HG02588 (cell line): ENCODE measurements around the gene IGSF21.

ENCODE experiments used
- ATAC-seq: cut with Tn5 transposase; IDR thresholded peaks from one replicate; pipeline ENCODE4 v1.9.1; 2021; ENCODE audit warnings: mild to moderate bottlenecking, moderate library complexity; ENCODE audit not compliant: unreplicated experiment

IGSF21 gene

DNA sequence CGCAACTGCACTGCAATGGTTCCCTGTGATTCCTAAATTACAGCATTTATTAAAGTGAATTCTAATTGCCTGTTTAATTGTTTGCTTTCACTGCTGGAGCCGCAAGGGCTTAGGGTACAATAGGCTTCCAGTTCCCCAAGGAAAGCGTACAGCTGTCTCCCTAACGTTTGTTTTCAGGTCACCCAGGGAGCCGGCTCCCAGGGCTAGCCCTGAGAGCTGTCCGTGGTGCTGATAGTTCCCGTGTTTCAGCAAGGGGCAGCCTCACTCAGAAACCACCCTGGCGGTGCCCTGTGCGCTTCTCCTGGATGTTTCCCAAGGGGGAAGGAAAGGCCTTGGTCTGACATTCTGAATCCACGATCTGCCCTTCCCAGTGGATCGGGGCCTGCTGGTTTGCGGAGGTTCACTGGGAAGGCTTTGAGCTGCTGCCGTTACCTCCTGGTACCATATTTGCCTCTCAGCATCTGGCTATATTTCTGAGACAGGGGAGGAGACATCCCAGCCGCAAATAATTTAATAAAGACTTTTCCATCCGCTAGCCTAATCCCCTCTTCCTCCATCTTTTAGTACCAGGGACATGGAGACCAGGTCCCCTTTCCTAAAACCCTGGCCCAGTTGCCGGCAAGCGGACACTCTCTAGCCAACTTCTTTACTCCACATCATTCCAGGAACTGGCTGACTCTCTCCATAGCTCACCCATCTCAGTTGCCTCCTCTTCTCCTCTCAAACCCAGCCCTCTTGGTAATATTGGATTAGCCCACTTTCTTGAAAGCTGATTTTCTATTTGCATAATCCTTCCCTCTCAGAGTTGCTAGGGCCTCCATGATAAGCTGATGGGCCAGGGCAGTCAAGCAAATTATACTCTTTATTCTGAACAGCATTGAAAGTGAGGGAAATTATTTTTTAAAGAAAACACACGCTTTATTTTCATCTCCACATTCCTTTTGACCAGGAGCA lies 149.0 kb downstream of the IGSF21 start:
- ATAC-seq, result no peak

DNA sequence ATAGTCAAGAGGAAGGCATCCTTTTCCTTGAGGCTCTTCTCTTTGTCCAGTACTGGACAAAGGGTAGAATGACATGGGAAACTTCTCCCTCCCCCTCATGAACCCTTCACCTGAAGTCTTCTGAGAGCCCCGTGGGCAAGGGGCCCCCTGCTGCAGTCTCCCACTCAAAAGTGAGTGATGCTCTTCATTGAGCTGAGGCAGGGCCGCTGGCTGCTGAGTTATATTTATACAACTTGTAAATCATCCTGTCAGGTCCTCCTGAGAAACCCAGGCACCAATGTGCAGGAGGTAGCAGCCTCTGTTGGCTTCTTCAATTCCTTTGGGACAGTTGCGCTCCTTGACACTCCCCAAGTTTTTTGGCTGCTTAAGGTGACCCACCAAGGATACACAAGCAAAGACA lies 150.2 kb downstream of the IGSF21 start:
- no peak for ATAC-seq

DNA sequence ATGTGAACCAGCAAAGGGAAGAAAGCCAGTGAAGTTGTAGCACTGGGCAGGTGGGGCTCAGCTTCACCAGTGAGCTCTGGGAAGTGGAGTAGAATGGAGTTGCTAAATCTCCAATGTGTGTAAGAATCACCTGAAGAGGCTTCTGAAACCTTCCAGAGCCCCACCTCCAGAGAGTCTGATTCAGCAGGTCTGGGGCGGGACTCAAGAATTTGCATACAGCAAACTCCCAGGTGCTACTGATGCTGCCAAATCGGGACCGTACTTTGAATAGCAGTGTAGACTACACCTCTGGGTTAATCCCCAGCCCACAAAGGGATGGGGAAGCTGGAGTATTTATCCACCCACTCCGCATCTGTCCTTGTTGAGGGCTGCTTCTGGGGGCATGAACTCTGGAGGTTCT lies 154.3 kb downstream of the IGSF21 start:
- no peak for ATAC-seq

DNA sequence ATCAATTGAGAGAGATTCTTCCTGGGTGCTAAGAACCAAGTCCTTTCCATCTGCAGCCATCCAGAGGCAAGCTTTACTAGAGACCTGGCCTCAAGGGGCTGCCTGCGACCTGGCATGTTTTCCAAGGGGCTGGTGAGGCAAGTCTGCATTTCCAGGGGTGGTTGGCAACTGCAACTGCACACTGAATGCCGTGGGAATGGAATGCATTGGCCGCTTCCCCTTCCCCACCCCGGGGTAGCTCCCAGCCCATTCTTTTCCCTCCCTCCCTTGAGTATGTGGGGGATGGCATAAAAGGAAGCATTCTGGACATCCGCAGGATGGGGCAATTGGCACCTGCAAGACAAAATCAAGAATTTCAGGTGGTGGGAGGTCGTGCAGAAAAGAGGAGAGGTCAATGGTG lies 155.1 kb downstream of the IGSF21 start:
- no peak for ATAC-seq

DNA sequence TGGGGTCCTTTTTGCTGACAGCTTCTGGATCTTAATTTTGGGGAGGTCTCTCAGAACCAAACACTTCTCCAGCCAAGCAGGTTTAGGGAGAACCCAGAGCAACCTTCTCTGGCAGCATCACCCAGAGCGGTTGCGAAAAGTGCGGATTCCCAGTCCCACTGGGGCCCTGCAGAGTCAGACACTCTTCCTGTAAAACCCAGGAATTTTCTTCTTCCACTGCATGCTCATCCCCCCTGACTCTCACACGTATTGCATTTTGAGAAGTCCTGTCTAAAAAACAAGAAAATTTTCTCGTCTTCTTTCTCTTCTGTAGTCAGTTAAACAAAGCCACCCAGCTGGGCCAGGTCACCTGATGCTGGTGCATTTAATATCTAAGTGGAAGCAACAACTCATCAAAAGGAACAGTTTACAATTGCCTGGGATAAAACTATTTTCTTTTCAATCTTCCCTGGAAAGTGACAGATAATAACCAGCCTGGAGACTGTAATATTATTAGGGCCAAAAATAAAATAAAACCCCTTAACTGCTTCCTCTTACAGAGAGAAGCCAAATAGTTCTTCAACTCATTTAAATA lies 156.0 kb downstream of the IGSF21 start:
- ATAC-seq, result no peak

DNA sequence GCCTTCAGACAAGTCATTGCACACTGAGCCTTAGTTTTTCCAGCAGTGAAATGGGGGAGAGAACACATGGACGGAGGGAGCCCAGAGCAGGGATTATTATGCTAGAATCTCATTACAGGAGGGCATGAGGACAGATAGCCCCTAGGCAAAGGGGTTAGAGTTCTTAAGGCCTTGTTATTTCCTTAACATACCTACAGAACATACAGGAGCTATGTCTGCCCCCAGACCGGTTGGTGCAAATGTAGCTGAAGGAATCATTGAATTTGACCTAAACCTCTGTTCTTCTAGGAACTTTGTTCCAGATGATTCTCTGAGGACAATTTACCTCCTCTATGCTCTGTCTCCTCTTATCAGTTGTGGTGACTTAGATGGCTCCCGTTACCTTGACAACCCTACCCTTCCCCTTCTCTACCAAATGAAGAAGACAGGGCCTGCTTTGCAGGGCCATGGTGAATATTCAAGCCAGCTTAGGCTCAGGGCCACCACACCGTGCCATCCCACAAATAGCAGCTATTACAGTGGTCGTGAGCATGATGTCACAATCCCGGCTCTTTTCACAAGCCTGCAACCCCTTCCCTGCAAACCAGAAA lies 156.9 kb downstream of the IGSF21 start:
- ATAC-seq, result no peak

DNA sequence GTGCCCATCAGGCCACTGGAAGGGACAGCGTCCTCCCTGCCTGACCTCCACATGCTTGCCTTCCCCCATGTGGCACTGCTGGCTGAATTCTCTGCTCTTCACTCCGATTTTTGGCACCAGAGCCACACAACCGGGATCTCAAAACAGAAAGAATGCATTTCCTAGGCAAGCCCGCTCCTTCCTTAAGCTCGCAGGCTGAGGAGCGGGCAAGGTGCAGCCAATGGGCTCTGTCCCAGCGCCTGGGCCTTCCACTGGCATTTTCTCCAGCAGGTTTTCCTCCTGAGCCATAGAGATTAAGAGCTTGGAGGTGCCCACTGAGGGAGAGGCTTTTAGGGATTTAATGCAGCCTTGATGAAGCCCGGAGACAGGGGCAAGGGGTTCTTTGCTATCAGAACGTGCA lies 158.0 kb downstream of the IGSF21 start:
- no peak for ATAC-seq

DNA sequence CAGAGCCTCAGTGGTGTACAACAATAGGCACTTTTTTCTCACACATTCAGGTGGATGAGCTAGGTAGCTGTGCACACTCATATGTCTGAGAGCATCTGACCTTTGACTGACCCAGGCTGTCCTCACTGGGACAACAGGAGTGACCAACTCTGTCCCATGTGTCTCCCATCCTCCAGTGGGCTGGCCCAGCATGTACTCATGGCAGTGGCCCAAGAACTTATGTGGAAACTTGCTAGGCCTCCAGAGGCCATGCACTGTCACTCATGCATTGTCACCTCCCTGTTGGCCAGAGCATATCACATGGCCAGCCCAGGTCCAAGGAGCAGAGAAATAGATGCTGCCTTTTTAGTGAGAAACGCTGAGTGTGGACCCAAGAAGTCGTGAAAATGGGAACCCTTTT lies 158.8 kb downstream of the IGSF21 start:
- no peak for ATAC-seq

DNA sequence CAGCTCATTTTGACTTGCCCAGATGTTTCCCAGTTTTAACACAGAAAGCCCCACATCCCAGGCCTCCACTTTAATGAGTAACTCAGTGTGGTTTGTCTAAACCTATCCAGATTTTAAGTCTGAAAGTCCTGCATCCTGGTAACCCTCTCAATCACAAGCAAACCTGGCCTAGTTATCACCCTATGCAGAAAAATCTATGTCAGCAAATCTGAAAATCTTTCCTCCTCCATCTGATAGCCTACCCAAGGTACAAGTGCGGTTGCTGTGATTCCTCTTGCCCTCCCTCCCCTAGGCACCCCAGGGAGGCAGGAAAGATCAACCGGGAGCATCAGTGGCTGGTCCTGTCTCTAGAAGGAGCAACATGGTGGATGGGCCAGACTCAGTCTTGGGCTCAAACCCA lies 163.7 kb downstream of the IGSF21 start:
- ATAC-seq, result no peak

DNA sequence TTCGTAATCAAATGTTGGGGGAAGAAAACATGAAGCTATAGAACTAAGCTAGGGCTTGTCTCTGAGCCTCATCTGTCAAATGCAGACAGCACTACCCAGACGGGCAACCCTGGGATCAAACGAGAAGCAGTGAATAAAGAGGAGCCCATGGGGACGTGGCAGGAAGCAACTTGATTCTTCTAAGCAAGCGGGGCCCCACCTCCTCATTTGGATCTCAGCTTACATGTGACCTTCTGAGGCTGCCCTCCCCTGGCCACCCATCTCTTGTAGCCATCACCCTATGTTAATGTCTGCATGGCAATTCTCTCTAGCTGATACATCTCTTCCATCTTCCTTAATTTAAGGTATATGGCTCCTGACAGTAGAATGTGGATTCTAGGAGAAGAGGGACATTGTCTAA lies 171.3 kb downstream of the IGSF21 start:
- no peak for ATAC-seq

DNA sequence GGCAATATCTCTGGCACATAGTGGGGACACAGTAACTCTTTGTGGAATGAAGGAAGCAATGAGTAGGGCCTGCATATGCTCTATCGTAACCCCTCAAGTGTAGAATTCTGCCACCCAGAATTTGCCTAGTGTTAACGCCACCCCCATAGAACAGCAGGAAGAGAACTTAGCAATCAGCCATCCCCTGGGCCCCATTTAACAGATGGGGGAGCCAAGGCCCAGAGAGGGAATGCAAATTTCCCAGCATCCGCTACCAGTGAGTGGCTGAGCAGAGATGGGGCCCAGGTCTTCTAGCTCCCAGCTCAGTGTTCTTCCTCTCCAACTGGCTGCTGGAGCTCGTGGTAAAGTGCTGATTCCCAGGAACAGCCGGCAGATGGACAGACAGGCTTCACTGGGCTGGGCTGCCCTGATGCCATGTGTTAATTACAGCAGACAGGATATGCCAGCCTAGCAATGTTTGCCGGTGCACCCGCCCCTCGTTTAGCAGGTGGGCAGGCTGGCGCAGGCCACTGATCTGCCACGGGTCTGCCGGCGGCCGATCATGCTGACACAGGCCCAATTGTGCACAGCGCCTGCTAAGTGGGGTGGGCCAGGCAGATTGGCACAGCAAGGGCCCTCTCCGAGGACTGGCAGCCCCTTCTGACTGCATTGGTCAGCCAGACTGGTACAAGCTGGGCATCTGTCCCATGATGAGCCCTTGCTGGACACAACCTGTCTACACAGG lies 171.9 kb downstream of the IGSF21 start:
- no peak for ATAC-seq

DNA sequence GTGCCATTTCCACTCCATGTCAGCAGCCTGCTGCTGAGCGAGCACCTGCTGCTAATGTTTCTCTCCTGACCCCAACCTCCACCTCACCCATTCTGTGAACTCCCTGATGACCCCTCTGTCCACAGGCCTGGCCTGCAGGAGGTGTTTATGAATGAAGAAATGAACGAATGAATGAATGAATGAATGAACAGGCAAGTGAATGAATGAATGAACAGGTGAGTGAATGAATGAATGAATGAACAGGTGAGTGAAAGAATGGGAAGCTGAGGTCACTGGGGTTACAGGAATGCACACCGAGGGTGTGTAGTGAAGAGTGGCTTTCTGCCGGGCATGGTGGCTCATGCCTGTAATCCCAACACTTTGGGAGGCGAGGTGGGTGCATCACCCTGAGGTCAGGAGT lies 173.4 kb downstream of the IGSF21 start:
- ATAC-seq, result no peak

DNA sequence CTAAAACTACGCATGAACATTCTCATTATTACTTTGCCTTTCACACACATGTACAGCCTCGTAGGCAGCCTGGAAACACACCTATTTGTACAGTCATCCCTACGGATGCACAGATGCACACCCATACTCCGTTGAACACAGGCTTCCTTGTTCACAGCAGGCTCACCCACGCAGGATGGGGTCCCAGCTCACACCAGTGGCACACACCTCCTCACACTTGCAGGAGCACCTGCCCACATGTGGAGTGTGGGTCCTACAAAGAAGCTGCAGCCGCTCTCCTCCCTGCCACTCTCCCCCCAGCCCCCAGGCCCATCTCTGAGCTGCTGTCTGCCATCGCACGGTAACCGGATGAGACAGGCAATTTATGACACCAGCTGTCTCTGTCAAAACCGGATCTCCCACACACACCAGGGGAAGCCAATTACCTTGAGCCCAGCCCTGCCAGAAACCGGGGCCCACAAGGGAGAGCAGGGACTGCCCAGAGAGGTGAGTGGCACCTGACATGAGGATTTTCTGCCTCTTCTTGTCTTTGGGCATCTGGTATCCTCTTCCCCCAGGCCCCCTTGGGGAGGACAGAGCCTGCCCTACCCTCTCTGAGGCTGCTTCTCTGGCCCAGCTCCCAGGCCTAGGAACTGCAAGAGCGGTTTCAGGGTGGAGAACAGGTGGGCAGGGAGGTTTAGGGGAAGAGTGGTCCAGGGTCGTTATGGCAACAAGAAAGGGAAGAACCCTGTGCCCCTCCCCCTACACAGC lies 175.4 kb downstream of the IGSF21 start:
- ATAC-seq, result no peak

DNA sequence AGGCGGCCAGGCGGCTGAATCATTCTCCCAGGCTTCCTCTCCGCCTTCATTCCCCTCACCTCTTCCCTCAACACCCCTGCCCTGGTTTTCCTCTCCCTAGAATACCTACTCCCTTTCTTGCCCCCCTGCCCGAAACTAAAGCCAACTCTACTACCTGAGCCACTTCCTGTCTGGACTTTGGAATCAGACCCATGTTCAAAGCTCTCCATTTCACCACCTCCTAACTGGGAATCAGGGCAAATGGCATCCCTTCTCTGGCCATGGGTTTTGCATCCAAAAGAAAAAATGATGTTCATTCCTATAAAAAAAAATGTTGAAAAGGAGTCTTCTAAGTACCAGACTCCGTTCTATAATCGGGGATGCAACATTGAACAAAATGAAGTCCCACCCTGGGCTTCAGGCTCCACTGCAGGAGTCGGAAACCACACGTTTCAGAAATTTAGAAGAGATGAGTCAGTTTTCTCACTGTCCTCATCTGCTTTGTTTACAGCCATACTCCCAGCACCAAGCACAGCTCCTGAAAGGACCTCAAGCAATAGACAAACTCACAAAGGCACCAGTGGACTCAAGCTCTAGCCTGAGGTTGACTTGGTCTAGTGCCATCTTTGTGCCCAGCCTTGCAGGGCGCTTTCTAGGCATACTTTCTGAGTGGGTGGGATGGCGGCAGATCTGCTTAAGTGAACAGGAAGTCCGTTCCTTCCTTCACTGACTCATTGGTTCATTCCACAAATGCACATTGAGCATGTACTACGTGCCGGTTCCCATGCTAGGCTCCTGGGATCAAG lies 176.2 kb downstream of the IGSF21 start:
- no peak for ATAC-seq

DNA sequence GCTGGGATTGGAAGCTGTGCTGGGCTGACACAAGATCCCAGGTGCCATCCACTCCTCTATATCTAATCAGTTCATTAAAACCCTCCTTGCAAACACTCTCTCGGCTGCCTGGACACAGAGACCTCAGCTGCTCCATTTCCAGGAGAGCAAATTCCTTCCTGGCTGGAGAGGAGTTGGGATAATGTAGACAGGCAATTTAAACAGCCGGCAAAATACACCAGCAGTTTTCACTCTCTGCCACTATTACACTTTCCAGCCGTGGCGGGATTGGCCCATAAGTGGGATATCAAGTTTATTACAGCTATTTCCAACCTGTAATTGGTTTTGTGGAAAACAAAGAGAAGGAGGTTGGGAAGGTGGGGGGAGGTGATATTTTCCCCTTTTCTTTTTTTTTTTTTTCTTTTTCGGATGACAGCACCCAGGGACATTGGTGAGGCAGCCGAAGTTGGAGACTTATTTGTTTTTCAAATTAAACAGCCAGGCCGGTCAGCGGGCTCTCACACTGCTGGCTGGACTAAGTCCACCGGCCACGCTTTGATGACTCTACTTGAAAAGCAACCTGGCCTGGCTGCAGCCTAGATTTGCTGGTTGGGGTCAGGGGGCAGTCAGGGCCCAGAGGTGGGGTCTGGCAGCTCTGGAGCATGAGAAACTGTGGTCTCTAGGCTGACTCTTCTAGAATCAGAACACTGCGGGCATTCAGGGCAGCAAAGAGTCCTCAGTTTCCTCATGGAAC lies 177.4 kb downstream of the IGSF21 start:
- ATAC-seq, result no peak

DNA sequence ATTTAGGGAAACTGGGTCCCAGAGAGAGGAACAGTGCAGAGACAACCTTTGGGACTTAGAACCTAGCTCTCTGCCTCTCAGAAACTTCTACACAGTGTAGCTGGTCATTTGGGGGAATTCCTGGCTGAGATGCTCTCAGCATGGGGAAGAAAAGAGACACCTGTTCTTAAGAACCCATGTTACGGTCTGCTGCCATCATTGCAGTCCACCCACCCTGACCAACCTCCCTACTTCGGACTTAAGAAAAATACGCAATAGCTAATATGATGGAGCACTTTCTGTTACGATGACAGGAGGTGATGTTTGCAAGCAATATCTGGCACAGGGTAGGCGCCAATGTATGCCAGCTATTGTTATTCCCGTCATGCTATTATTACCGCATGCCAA lies 177.9 kb downstream of the IGSF21 start:
- ATAC-seq, result no peak

DNA sequence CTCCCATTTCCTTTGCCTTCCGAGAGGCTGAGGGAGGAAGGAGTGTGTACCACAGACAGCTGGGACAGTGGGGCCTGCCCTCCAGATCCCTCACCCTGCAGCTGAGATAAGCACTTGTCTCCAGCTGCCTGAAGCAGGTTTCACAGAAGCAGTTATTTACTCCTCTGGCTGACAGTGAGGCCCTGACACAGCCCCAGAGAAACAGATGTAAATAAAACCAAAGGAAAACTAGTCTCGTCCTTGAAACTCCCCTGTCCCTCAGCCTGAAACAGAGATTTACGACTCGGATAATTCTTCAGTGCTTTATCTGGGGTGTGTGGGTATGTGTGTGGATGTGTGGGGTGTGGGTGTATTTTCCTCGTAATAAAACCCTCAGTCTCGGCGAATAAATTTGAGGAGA lies 181.1 kb downstream of the IGSF21 start:
- ATAC-seq, result no peak

DNA sequence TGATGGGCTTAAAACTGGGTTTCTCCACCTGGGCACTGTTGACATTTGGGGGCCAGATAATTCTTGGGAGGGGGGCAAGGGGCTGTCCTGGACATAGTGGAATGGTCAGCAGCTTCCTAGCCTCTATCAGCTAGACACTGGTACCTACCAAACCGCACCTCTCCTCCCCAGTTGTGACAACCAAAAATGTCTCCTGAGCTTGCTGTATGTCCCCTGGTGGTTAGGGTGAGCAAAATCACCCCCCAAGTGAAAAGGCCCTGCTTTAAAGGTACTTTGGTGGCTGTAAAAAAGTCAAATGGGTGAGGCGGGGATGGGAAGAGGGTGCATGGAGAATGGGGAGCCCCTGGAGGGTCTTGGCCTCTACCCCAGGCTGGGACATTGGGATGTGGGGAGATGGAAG lies 182.0 kb downstream of the IGSF21 start:
- no peak for ATAC-seq

DNA sequence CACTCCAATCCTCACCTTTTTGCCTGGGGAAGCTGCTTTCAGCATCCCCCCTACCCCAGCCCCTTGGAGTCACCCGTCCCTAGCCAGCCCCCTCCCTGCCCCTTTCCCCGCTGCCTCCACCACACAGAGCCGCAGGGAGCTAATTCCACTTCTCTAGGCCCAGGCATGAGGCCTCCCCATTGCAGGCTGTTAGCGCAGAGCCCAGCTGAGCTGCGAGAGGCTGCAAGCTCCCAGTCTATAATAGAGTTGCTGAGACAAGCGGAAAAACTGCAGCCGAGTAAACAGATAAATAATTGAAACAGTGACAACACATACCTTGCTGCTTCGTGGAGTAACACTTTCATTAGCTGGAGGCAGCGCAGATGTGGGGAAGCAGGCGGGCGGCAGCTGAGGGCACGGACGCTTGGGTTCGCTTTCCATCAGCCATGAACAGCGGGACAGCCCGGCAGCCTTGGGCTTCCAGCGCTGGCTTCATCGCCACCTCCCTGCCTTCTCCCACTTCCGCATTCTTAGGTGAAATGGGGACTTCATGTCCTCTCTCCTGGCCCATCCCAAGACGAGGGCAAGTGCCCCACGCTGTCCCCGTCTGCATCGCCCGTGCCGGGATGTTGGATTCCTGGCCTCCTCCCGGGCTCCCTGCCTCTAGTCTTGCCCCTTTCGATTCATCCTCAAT lies 183.3 kb downstream of the IGSF21 start:
- no peak for ATAC-seq
